Astrocyte of the cerebellum (primary cell): Measurements from ENCODE around the gene MARCHF10.

Experiments
- DNase-seq: peaks from one replicate; pipeline ENCODE4 v3.0.0-alpha.2; 2011; ENCODE audit warnings: low read depth
- H3K4me3 ChIP-seq: 2 replicates; pipeline ENCODE4 v1.5.1; 2011; ENCODE audit warnings: mild to moderate bottlenecking, low read depth, low read length, moderate library complexity
- in situ Hi-C: cut with HindIII; loops from 2 replicates; pipeline ENCODE4 v1.10.0; 2017; ENCODE audit warnings: low sequenced_read_pairs
- TF ChIP-seq, protein P1 (sequence below): IDR thresholded peaks from 2 replicates; pipeline ENCODE4 v1.5.1; 2012; ENCODE audit warnings: low read length, low read depth, moderate library complexity, mild to moderate bottlenecking; ENCODE audit errors: missing control alignments

Gene MARCHF10

GRCh38 chr17:62681061-62681938 is 126.8 kb downstream of the MARCHF10 start:
- no peak overlapping the region for H3K4me3 ChIP-seq
- in situ Hi-C loops, result no loop called here
- TF ChIP-seq, protein P1, sequence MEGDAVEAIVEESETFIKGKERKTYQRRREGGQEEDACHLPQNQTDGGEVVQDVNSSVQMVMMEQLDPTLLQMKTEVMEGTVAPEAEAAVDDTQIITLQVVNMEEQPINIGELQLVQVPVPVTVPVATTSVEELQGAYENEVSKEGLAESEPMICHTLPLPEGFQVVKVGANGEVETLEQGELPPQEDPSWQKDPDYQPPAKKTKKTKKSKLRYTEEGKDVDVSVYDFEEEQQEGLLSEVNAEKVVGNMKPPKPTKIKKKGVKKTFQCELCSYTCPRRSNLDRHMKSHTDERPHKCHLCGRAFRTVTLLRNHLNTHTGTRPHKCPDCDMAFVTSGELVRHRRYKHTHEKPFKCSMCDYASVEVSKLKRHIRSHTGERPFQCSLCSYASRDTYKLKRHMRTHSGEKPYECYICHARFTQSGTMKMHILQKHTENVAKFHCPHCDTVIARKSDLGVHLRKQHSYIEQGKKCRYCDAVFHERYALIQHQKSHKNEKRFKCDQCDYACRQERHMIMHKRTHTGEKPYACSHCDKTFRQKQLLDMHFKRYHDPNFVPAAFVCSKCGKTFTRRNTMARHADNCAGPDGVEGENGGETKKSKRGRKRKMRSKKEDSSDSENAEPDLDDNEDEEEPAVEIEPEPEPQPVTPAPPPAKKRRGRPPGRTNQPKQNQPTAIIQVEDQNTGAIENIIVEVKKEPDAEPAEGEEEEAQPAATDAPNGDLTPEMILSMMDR, result no peak
- DNase-seq, result no peak

DNA sequence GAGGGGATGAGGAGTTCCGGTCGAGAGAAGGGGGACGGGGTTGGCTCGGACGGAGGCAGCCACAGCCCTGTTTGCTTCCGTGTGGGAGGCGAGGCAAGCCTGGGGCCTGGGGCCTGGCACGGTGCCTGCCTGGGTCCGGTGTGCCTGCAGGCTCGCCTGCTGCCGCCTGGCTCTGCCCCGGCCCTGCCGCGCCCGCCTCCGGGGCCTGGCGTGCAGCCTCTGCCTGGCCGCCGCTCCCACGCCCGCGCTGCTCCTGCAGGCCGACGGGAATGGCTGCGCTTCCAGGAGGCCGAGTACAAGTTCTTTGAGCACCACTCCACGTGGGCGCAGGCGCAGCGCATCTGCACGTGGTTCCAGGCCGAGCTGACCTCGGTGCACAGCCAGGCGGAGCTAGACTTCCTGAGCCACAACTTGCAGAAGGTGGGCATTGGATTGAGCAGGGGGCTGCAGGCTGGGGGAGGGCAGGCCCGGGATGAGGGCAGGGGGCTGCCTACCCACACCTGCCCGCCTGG is 127.5 kb downstream of the MARCHF10 start:
- TF ChIP-seq, protein P1, result no peak
- no peak for DNase-seq
- no peak overlapping the region for H3K4me3 ChIP-seq
- in situ Hi-C loops, result no loop called here

GRCh38 chr17:62679866-62680377 is 128.2 kb downstream of the MARCHF10 start:
- in situ Hi-C loops, result no loop called here
- TF ChIP-seq, protein P1, result no peak
- DNase-seq, result no peak
- no peak overlapping the region for H3K4me3 ChIP-seq

- in situ Hi-C loops, result no loop called here
- DNase-seq, result no peak
These were observed 129.7 kb downstream of the MARCHF10 start for GRCh38 chr17:62678214-62678919.

GRCh38 chr17:62676952-62677596 is 131.0 kb downstream of the MARCHF10 start:
- DNase-seq, result no peak
- TF ChIP-seq, protein P1, result no peak
- in situ Hi-C loops, result no loop called here
- no peak overlapping the region for H3K4me3 ChIP-seq

More at GRCh38 chr17:62678214-62678919, 129.7 kb downstream of the MARCHF10 start:
- TF ChIP-seq, protein P1, result no peak
- H3K4me3 ChIP-seq, result no peak overlapping the region

DNA sequence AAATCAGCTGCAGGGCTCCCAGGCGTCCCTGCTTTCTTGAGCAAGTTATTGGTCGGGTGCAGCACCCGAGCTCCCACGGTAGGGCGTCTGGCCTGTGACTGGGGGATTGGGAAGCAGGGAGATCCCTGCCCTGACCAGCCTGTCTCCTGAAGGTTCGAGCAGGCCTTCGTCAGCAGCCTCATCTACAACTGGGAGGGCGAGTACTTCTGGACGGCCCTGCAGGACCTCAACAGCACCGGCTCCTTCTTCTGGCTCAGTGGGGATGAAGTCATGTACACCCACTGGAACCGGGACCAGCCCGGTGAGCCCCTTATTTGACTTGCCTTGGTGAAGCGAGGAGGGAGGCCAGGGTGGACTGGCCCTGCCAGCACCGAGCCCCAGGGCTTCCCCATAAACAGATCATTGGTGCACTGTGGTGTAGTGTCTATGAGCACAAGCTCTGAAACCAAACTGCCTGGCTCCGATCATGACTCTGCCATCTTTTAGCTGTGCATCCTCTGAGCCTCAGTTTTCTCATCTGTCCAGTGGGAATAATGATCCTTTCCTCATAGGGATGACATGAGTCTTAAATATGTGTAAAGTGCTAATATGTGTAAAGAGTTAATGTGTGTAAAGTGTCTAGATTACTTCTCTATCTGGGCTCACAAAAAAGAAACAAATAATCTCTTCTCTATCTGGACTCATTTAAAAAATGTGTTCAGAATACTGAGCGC is 131.7 kb downstream of the MARCHF10 start:
- TF ChIP-seq, protein P1, result no peak
- DNase-seq, result no peak
- no peak overlapping the region for H3K4me3 ChIP-seq
- in situ Hi-C loops, result no loop called here
